ENCODE data around the gene CDR2. TPM values are rescaled to one million over a fixed set of nuclear protein-coding genes. Genes with fewer than 3 reads are reported as not detected.

The CDR2 gene
- total RNA-seq, 4 donors from 2014 or later = 10.7 to 37.1 (median 21.6) TPM

DNA sequence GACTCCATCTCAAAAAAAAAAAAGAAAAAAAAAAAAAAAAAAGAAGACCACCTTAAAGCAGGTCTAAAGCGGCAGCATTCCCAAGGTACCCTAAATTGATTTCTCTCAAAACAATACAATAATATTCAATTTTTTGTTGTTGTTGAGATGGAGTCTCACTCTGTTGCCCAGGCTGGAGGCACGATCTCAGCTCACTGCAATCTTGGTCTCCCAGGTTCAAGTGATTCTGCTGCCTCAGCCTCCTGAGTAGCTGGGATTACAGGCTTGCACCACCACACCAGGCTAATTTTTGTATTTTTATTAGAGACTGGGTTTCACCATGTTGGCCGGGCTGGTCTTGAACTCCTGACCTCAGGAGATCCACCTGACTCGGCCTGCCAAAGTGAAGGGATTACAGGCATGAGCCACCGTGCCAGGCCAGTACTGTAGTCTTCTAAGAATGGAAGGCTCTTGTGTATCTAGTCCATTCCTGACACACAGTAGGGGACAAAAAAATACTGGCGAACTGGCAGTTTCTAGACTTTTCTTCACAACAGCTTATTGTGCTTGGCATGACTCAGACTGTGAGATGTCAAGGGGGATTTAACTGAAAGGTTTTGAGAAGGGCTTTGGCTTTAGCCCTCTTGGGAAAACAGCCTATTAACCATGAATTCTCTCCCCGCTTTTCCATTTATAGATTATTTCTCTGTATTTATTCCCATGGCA lies 17.3 kb downstream of the CDR2 start:
- WGBS = 91% methylated on average over 7 of the region's 7 CpGs
- peaks cover 2% of the 10 kb centered on the region for H3K36me3 ChIP-seq
- no peak overlapping the region for H3K27ac ChIP-seq
- no peaks in the 10 kb centered on the region for H3K27me3 ChIP-seq
- peaks cover 14% of the 10 kb centered on the region for H3K4me1 ChIP-seq
- TF ChIP-seq POLR2AphosphoS5 (IDR thresholded peaks at IDR 0.05) = no peak
- no peak for TF ChIP-seq EP300 (IDR thresholded peaks at IDR 0.05)
- no peak for TF ChIP-seq POLR2A (IDR thresholded peaks at IDR 0.05)
- TF ChIP-seq, protein P1, sequence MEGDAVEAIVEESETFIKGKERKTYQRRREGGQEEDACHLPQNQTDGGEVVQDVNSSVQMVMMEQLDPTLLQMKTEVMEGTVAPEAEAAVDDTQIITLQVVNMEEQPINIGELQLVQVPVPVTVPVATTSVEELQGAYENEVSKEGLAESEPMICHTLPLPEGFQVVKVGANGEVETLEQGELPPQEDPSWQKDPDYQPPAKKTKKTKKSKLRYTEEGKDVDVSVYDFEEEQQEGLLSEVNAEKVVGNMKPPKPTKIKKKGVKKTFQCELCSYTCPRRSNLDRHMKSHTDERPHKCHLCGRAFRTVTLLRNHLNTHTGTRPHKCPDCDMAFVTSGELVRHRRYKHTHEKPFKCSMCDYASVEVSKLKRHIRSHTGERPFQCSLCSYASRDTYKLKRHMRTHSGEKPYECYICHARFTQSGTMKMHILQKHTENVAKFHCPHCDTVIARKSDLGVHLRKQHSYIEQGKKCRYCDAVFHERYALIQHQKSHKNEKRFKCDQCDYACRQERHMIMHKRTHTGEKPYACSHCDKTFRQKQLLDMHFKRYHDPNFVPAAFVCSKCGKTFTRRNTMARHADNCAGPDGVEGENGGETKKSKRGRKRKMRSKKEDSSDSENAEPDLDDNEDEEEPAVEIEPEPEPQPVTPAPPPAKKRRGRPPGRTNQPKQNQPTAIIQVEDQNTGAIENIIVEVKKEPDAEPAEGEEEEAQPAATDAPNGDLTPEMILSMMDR (IDR thresholded peaks at IDR 0.05) = no peak
- no peak for DNase-seq (ENCODE audit: low spot score in 2 of 2)
- no peaks in the 10 kb centered on the region for H3K9me3 ChIP-seq
- H3K4me3 ChIP-seq = no peak overlapping the region

DNA sequence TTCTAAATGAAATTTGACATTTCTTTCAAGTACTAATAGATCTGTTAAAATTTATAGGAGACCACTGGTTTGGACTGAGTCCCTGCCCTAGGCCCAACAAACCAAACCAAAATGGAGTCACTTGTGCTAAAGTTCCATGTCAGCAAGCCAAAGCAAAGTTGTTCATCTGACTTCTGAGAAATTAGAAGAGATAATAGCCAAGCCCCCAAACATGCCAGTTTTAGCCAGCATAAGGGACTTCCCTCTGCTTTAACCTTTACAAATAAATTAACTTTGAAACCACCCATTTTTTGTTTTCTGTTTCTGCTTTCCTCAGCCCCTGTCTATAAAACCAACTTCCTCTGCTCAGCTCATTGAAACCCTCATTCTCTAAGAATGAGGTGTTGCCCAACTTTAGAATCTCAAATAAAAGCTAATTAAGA lies 18.9 kb downstream of the CDR2 start:
- no peaks in the 10 kb centered on the region for H3K9me3 ChIP-seq

DNA sequence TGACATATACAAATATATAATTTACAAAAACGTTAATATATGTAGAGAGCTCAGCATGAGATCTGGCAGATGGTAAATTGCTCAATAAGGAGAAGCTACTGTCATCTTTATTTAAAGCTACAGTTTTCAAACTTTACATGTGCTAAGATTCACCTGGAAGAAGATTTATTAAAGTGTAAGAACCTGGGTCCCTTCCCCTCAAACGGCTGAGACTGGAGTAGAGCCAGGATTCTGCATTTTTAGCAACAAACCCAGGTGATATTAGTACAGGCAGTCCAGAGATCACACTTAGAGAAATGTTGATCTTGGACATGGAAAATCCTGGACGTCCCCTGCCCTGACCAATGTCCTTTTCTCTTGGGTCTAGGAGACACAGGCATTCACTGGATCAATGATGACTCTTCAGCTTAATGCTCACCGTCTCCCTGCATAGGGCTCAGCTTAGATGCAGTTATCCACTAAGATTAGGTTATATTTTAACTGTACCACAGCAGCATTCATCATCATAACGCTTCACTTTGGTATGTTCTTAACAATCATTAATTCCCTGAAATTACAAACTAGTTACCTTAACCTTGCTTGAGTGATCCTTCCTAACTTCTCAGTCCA lies 20.4 kb downstream of the CDR2 start:
- no peak for DNase-seq (ENCODE audit: low spot score in 2 of 2)
- Histone ChIP-seq H3K36me3 (peaks cover 18% of the 10 kb centered on the region), H3K27ac (no peak overlapping the region), H3K27me3 (no peaks in the 10 kb centered on the region), H3K4me3 (no peak overlapping the region), H3K4me1 (peaks cover 14% of the 10 kb centered on the region), H3K9me3 (no peaks in the 10 kb centered on the region)
- TF ChIP-seq POLR2AphosphoS5 (IDR thresholded peaks at IDR 0.05) = no peak
- no peak for TF ChIP-seq EP300 (IDR thresholded peaks at IDR 0.05)
- TF ChIP-seq, protein P1 (IDR thresholded peaks at IDR 0.05) = no peak
- no peak for TF ChIP-seq POLR2A (IDR thresholded peaks at IDR 0.05)
- WGBS = 59% methylated on average over 5 of the region's 5 CpGs

More for the DNA sequence above, 18.9 kb downstream of the CDR2 start:
- no peak for DNase-seq (ENCODE audit: low spot score in 2 of 2)
- Histone ChIP-seq H3K4me1 (peaks cover 14% of the 10 kb centered on the region), H3K27ac (no peak overlapping the region), H3K27me3 (no peaks in the 10 kb centered on the region), H3K36me3 (peaks cover 6% of the 10 kb centered on the region), H3K4me3 (no peak overlapping the region)
- TF ChIP-seq, protein P1 (IDR thresholded peaks at IDR 0.05) = no peak
- TF ChIP-seq POLR2A (IDR thresholded peaks at IDR 0.05) = no peak
- no peak for TF ChIP-seq EP300 (IDR thresholded peaks at IDR 0.05)
- TF ChIP-seq POLR2AphosphoS5 (IDR thresholded peaks at IDR 0.05) = no peak

DNA sequence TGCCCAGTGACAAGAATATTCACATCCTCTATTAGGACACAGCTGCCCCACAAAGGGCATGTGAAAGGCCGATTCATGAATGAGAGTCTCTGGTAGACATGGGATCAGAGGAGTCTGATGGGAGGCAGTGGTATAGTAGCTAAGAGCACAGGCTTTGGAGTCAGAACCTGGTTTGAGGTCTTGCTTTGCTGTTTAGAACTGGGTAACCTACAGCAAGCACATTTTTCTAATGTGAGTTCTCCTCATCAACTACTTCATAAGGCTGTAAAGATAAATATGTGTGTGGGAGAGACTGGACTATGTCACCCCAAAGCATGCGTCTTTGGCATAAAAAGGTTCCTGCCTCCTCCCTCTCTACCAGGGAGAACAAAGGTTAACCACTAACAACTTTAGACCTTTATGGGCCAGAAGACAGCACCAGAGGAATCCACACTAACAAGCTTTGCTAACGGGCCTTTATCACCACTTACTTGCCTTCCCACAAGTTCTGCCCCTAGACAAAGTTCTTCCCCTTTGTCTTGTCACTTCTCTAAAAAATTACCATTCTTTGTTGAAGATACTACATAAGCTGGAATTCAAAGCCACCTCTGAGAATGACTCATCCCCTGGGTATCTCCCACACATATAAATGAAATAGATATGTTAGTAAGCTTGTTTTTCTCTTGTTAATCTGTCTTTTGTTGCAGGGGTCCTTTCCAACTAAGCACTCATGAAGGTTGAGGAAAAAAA lies 21.1 kb downstream of the CDR2 start:
- Histone ChIP-seq H3K9me3 (no peaks in the 10 kb centered on the region), H3K27me3 (no peaks in the 10 kb centered on the region), H3K27ac (no peak overlapping the region), H3K4me1 (peaks cover 14% of the 10 kb centered on the region), H3K36me3 (peaks cover 24% of the 10 kb centered on the region), H3K4me3 (no peak overlapping the region)
- no peak for DNase-seq (ENCODE audit: low spot score in 2 of 2)
- TF ChIP-seq EP300 (IDR thresholded peaks at IDR 0.05) (no peak), POLR2AphosphoS5 (IDR thresholded peaks at IDR 0.05) (no peak), POLR2A (IDR thresholded peaks at IDR 0.05) (no peak)
- TF ChIP-seq, protein P1 (IDR thresholded peaks at IDR 0.05) = no peak
- WGBS = 56% methylated on average over 3 of the region's 3 CpGs

- no peak overlapping the region for H3K4me3 ChIP-seq
- no peak overlapping the region for H3K27ac ChIP-seq
- no peak for DNase-seq (ENCODE audit: low spot score in 2 of 2)
- TF ChIP-seq POLR2AphosphoS5 (IDR thresholded peaks at IDR 0.05) (no peak), POLR2A (IDR thresholded peaks at IDR 0.05) (no peak), EP300 (IDR thresholded peaks at IDR 0.05) (no peak)
- TF ChIP-seq, protein P1 (IDR thresholded peaks at IDR 0.05) = no peak
- 93% methylated on average over 5 of the region's 5 CpGs for WGBS
- H3K4me1 ChIP-seq = peaks cover 14% of the 10 kb centered on the region
- H3K27me3 ChIP-seq = no peaks in the 10 kb centered on the region
- peaks cover 30% of the 10 kb centered on the region for H3K36me3 ChIP-seq
- no peaks in the 10 kb centered on the region for H3K9me3 ChIP-seq
These were observed 21.7 kb downstream of the CDR2 start for GRCh38 chr16:22352723-22353122.

Measured in suprapubic skin (tissue), 4 donors.